Tibial nerve (tissue), 4 donors: ENCODE measurements around the gene DLX2.

Experiments
- EP300 ChIP-seq, 2 donors: sonication (generic); formaldehyde crosslinking; IDR thresholded peaks; one replicate each; pipeline ENCODE4 v1.6.1; 2017; ENCODE audit warnings: antibody characterized with exemption in 2 of 2, mild to moderate bottlenecking in 1 of 2
- POLR2A ChIP-seq, 2 donors: fragments of 450-650 bp; IDR thresholded peaks; one replicate each; pipeline ENCODE4 v1.6.1; 2017; ENCODE audit warnings: antibody characterized with exemption in 2 of 2, mild to moderate bottlenecking in 2 of 2, moderate library complexity in 2 of 2
- TF ChIP-seq, protein P1 (sequence below), 5 experiments: fragments of 200-600 bp in 3 of 5; fragments of 450-650 bp in 2 of 5; sonication (generic) in 3 of 5; IDR thresholded peaks; one replicate each; pipeline ENCODE4 v1.5.1; 2016 to 2019; ENCODE audit warnings: antibody characterized with exemption in 5 of 5, mild to moderate bottlenecking in 3 of 5, moderate library complexity in 2 of 5

DNA sequence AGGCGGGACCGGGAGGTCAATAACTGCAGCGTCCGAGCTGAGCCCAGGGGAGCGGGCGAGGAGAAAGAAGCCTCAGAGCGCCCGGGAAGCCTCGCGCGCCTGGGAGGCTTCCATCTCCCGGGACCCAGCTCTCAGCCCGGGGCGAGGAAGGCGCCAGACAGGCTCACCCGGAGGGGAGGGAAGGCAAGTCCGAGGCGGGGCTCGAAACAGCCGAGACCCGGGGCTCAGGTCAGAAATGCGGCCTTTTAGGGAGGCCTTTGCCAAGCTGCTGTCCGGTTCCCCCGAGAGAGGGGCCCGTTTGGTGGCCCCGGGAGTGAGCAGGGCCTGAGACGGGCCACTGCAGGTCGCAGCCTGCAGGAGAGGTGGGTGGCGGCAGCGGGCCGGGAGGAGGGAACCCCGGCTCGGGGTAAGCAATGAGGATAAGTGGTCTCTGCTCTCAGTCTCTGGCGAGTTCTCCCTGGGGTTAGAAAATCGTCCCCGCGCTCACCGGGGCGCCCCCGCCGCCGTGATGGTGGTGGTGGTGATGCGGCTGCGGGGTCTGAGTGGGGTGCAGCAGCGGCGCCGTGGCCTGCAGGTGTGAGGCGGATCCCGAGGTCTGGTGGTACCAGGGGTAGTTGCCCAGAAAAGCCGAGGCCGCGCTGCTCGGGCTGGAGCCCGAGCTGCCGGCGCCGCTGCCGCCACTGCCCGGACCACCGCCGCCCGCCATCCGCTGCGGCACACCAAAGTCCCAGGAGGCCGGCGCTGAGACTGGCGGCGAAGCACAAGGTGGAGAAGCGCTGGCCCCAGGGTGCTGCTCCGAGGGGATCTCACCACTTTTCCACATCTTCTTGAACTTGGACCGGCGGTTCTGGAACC lies 2.4 kb downstream of the DLX2 start:
- no peak for TF ChIP-seq POLR2A (IDR thresholded peaks at IDR 0.05)
- TF ChIP-seq EP300 (IDR thresholded peaks at IDR 0.05): no peak
- TF ChIP-seq, protein P1, sequence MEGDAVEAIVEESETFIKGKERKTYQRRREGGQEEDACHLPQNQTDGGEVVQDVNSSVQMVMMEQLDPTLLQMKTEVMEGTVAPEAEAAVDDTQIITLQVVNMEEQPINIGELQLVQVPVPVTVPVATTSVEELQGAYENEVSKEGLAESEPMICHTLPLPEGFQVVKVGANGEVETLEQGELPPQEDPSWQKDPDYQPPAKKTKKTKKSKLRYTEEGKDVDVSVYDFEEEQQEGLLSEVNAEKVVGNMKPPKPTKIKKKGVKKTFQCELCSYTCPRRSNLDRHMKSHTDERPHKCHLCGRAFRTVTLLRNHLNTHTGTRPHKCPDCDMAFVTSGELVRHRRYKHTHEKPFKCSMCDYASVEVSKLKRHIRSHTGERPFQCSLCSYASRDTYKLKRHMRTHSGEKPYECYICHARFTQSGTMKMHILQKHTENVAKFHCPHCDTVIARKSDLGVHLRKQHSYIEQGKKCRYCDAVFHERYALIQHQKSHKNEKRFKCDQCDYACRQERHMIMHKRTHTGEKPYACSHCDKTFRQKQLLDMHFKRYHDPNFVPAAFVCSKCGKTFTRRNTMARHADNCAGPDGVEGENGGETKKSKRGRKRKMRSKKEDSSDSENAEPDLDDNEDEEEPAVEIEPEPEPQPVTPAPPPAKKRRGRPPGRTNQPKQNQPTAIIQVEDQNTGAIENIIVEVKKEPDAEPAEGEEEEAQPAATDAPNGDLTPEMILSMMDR (IDR thresholded peaks at IDR 0.05): no peak
